Fibroblast of lung (primary cell): ENCODE measurements around the gene ITPR3. TPM values are rescaled to one million over a fixed set of nuclear protein-coding genes. Genes with fewer than 3 reads are reported as not detected.

ENCODE experiments used
- DNase-seq, 2 donors: peaks; one replicate each; pipeline versions ENCODE4 v3.0.0 to v3.0.0-alpha.2; 2010; ENCODE audit warnings: low read depth in 2 of 2
- H2AFZ ChIP-seq: 2 replicates; pipeline ENCODE4 v1.5.1; 2012; ENCODE audit warnings: low read length, control low read depth, inconsistent platforms
- H3K27ac ChIP-seq: 2 replicates; pipeline ENCODE4 v1.5.1; 2011; ENCODE audit warnings: low read length, control low read depth; ENCODE audit not compliant: insufficient read depth
- H3K27me3 ChIP-seq: 2 replicates; pipeline ENCODE4 v1.5.1; 2011; ENCODE audit warnings: mild to moderate bottlenecking, low read length; ENCODE audit not compliant: control insufficient read depth, insufficient read depth
- H3K36me3 ChIP-seq: 2 replicates; pipeline ENCODE4 v1.5.1; 2011; ENCODE audit warnings: low read length; ENCODE audit not compliant: control insufficient read depth, insufficient read depth
- H3K4me1 ChIP-seq: 2 replicates; pipeline ENCODE4 v1.5.1; 2011; ENCODE audit warnings: low read length; ENCODE audit not compliant: control insufficient read depth, insufficient read depth; ENCODE audit errors: extremely low read depth
- H3K4me2 ChIP-seq: 2 replicates; pipeline ENCODE4 v1.5.1; 2011; ENCODE audit warnings: low read length, control low read depth; ENCODE audit not compliant: insufficient read depth; ENCODE audit errors: extremely low read depth
- H3K4me3 ChIP-seq, 4 experiments: fragments of 200-600 bp in 1 of 4; sonication (generic) in 1 of 4; replicated peaks in 1 of 4; 2 replicates each; pipeline ENCODE4 v1.5.1; 2011 to 2016; ENCODE audit warnings: low read length in 4 of 4, low read depth in 3 of 4, mild to moderate bottlenecking in 3 of 4, control low read depth in 2 of 4, inconsistent platforms in 1 of 4, mixed read lengths in 1 of 4; ENCODE audit not compliant: insufficient read depth in 1 of 4; ENCODE audit errors: control extremely low read depth in 1 of 4
- H3K79me2 ChIP-seq: 2 replicates; pipeline ENCODE4 v1.5.1; 2012; ENCODE audit warnings: mild to moderate bottlenecking, low read length, inconsistent platforms; ENCODE audit not compliant: control insufficient read depth, insufficient read depth
- H3K9ac ChIP-seq: 2 replicates; pipeline ENCODE4 v1.5.1; 2011; ENCODE audit warnings: mild to moderate bottlenecking, low read length, control low read depth; ENCODE audit not compliant: insufficient read depth
- H3K9me3 ChIP-seq: 2 replicates; pipeline ENCODE4 v1.5.1; 2012; ENCODE audit warnings: low read depth, low read length; ENCODE audit not compliant: control insufficient read depth, insufficient read depth
- H4K20me1 ChIP-seq: 2 replicates; pipeline ENCODE4 v1.5.1; 2011; ENCODE audit warnings: low read length; ENCODE audit not compliant: control insufficient read depth, insufficient read depth; ENCODE audit errors: extremely low read depth
- EZH2 ChIP-seq: IDR thresholded peaks from 2 replicates; pipeline ENCODE4 v1.5.1; 2012; ENCODE audit warnings: low read length, control low read depth, mild to moderate bottlenecking; ENCODE audit errors: missing control alignments
- polyA plus RNA-seq, 2 donors: library from polyadenylated mRNA; depleted of rRNA in 1 of 2; stranded (reverse) in 1 of 2; unstranded in 1 of 2; fragments of >200 nt; gene quantifications; 2 replicates each; pipeline ENCODE4 v1.2.1, GENCODE V29; 2011 to 2012; ENCODE audit warnings: missing spikeins in 1 of 2
- total RNA-seq: library from RNA; depleted of rRNA; stranded (reverse); fragments of >200 nt; gene quantifications from 2 replicates; pipeline ENCODE4 v1.2.1, GENCODE V29; 2014
- TF ChIP-seq, protein P1 (sequence below), 2 donors: IDR thresholded peaks in 1 of 2; conservative IDR thresholded peaks in 1 of 2; 1 replicate in 1 of 2; 2 replicates in 1 of 2; pipeline ENCODE4 v1.5.1; 2011 to 2012; ENCODE audit warnings: low read length in 2 of 2, control low read depth in 1 of 2, inconsistent platforms in 1 of 2, low read depth in 1 of 2, mild to moderate bottlenecking in 1 of 2

Gene ITPR3
- total and polyA plus RNA-seq, 2 donors (not counting 1 experiment from before 2014, with no cell fraction given) = 9.6 to 43.4 TPM

DNA sequence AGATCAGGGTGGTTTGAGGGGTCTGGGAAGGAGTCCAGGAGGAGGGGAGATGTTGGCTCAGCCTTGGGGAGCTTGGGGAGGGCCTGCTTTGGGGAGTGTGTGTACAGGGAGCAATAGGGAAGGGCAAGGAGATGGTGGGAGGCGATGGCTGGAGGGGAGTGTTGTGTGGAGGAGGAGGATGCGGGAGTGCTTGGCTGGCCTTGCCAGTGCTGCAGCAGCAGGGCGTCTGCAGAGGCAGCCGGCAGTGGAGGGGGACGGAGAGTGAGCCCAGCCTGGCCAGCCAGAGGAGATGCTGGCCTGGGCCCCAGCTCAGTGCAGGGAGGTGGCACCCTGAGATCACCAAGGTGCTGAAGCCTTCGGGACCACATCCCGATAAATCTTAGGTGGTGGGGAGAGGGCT, 121.7 kb downstream of the ITPR3 start:
- Histone ChIP-seq H3K79me2 (no peaks in the 10 kb centered on the region), H3K4me1 (peaks cover 8% of the 10 kb centered on the region), H3K27me3 (peaks cover 16% of the 10 kb centered on the region), H2AFZ (no peak overlapping the region), H3K27ac (no peak overlapping the region), H4K20me1 (no peaks in the 10 kb centered on the region), H3K4me3 (no peak overlapping the region), H3K4me2 (no peak overlapping the region), H3K36me3 (no peaks in the 10 kb centered on the region), H3K9me3 (no peaks in the 10 kb centered on the region), H3K9ac (no peak overlapping the region)
- DNase-seq = no peak
- TF ChIP-seq EZH2 = peak; percentile 32
- TF ChIP-seq, protein P1, sequence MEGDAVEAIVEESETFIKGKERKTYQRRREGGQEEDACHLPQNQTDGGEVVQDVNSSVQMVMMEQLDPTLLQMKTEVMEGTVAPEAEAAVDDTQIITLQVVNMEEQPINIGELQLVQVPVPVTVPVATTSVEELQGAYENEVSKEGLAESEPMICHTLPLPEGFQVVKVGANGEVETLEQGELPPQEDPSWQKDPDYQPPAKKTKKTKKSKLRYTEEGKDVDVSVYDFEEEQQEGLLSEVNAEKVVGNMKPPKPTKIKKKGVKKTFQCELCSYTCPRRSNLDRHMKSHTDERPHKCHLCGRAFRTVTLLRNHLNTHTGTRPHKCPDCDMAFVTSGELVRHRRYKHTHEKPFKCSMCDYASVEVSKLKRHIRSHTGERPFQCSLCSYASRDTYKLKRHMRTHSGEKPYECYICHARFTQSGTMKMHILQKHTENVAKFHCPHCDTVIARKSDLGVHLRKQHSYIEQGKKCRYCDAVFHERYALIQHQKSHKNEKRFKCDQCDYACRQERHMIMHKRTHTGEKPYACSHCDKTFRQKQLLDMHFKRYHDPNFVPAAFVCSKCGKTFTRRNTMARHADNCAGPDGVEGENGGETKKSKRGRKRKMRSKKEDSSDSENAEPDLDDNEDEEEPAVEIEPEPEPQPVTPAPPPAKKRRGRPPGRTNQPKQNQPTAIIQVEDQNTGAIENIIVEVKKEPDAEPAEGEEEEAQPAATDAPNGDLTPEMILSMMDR (conservative IDR thresholded peaks at IDR 0.05 in 1 of 2, IDR thresholded peaks at IDR 0.05 in 1 of 2; ENCODE audit: low read depth in 1 of 2, low read length in 2 of 2) = no peak

DNA sequence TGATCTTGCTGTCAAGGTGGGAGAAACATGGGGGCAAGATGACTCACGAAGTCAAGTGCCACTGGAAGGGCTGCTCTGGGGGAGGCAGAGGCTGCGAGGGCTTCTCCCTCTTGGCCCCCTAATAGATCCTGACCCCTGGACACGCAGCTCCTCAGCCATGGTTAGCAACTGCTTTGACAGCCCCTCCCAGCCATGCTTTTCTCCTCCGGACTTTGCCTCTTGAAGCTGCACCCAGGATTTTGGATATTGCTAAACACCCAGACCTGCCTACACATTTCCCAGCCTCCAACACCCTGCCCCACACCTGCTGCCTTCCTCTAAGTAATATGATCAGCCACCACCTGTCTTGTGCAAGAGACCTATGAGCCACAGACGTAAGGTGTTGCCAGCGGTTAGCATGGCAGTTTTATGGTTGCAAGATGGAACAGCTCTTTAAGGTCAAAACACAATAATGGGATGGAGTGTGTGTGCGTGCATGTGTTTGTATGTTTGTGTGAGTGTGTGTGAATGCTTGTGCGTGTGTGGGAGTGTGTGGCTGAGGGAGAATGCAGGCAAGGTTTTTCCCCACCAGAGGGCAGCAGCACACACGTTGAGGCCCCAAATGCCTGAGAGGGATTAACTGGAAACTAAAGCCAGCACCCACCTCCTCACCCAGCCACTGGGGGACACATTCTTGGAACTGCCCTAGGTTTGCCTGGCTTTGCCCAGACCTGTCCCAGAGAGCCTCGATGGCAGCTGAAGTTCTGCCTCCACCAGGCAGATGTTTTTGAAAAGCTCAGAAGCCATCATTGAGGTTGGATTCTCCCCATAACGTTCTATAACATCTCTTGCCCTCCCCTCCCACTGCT, 123.1 kb downstream of the ITPR3 start:
- Histone ChIP-seq H3K27me3 (peaks cover 16% of the 10 kb centered on the region), H3K9ac (no peak overlapping the region), H2AFZ (no peak overlapping the region), H3K79me2 (no peaks in the 10 kb centered on the region), H3K36me3 (no peaks in the 10 kb centered on the region), H3K4me1 (peaks cover 8% of the 10 kb centered on the region), H3K27ac (no peak overlapping the region), H3K9me3 (no peaks in the 10 kb centered on the region), H4K20me1 (no peaks in the 10 kb centered on the region), H3K4me2 (no peak overlapping the region), H3K4me3 (peak overlapping the region in 1 of 4 experiments; percentile 38)
- peak; percentile 59 to 75 for DNase-seq
- no peak for TF ChIP-seq EZH2
- TF ChIP-seq, protein P1 (conservative IDR thresholded peaks at IDR 0.05 in 1 of 2, IDR thresholded peaks at IDR 0.05 in 1 of 2; ENCODE audit: low read depth in 1 of 2, low read length in 2 of 2) = peak; percentile 94

DNA sequence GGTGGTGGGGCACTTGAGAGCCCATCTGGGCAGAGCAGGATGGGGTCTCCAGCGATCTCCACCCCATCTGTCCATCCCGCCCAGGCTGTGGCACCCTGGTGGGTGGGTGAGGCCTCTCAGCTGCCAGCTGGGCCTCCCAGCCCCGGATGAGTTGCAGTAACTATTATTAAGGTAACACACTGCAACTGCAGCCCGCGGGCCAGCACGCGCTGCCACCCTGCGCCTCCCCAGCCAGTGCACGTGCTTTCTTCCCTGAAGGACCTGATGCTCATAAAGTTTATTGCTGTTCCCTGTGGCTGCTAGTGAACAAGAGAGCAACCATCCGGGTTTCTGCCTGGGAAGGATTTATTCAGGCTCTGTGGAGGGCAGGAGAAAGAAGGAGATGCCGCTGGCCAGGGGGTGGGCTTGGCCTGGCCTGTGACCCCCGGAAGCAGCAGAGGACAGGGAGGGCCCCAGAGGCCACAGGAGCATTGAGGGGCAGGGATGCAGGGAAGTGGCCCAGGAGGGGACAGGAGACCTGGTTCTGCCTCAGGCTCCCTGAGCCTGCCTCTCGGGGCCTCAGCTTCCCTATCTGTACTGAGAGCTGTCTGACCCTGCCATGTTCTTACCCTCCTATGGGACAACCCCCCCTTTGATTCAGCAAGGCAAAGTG, 123.9 kb downstream of the ITPR3 start:
- Histone ChIP-seq H2AFZ (no peak overlapping the region), H4K20me1 (no peaks in the 10 kb centered on the region), H3K27me3 (peaks cover 16% of the 10 kb centered on the region), H3K9ac (no peak overlapping the region), H3K36me3 (no peaks in the 10 kb centered on the region), H3K9me3 (no peaks in the 10 kb centered on the region), H3K4me2 (no peak overlapping the region), H3K4me1 (peaks cover 8% of the 10 kb centered on the region), H3K79me2 (no peaks in the 10 kb centered on the region), H3K4me3 (peak overlapping the region in 2 of 4 experiments; percentile 54 to 61), H3K27ac (no peak overlapping the region)
- DNase-seq = no peak
- TF ChIP-seq, protein P1 (conservative IDR thresholded peaks at IDR 0.05 in 1 of 2, IDR thresholded peaks at IDR 0.05 in 1 of 2; ENCODE audit: low read depth in 1 of 2, low read length in 2 of 2) = no peak
- no peak for TF ChIP-seq EZH2
